HEK293 (cell line): ENCODE measurements around the gene NDST1.
A peak's percentile ranks its signal among the peaks of the same experiment; 100 is the strongest.

Experiments used
- CTCF ChIA-PET: fragments of 350-600 bp; formaldehyde crosslinking; extraction: SDS; loops from one replicate; lab custom pipeline; 2021; ENCODE audit warnings: antibody characterized with exemption; lab: Yijun Ruan, JAX
- POLR2A ChIA-PET: fragments of 300-600 bp; formaldehyde crosslinking; extraction: SDS; loops from one replicate; lab custom pipeline; 2020; ENCODE audit warnings: antibody characterized with exemption, inconsistent platforms; lab: Yijun Ruan, JAX
- H3K27ac ChIP-seq: fragments of 200-500 bp; sonication (Bioruptor generic); 2 replicates; pipeline ENCODE4 v1.5.1; 2014; ENCODE audit warnings: low read depth, low read length, control low read depth, inconsistent platforms; ENCODE audit errors: extremely low read depth
- H3K36me3 ChIP-seq, 2 experiments: fragments of 200-500 bp in 1 of 2; sonication (Bioruptor generic) in 1 of 2; 1 replicate in 1 of 2; 2 replicates in 1 of 2; pipeline ENCODE4 v1.5.1; 2014 to 2017; ENCODE audit warnings: inconsistent platforms in 2 of 2, low read length in 2 of 2; ENCODE audit not compliant: control insufficient read depth in 2 of 2, insufficient read depth in 1 of 2
- H3K4me1 ChIP-seq: fragments of 200-500 bp; sonication (Bioruptor generic); 2 replicates; pipeline ENCODE4 v1.5.1; 2014; ENCODE audit warnings: mild to moderate bottlenecking, low read length, inconsistent platforms; ENCODE audit not compliant: control insufficient read depth, insufficient read depth
- H3K4me3 ChIP-seq: 2 replicates; pipeline ENCODE4 v1.5.1; 2011; ENCODE audit warnings: low read depth, mild to moderate bottlenecking, control low read depth, low read length, moderate library complexity
- H3K9me3 ChIP-seq: fragments of 200-500 bp; sonication (Bioruptor generic); 2 replicates; pipeline ENCODE4 v1.5.1; 2014; ENCODE audit warnings: low read depth, low read length, inconsistent platforms; ENCODE audit not compliant: control insufficient read depth, insufficient read depth
- HOXA7 ChIP-seq: sonication (generic); formaldehyde crosslinking; IDR thresholded peaks from 2 replicates; pipeline ENCODE4 v1.8.1; 2022; ENCODE audit warnings: missing genetic modification reagents, borderline replicate concordance
- KLF1 ChIP-seq: fragments of 450-650 bp; formaldehyde crosslinking; IDR thresholded peaks from 2 replicates; pipeline ENCODE4 v1.5.1; 2016; ENCODE audit warnings: missing biosample characterization, missing genetic modification characterization
- OSR2 ChIP-seq: fragments of 450-650 bp; formaldehyde crosslinking; IDR thresholded peaks from 2 replicates; pipeline ENCODE4 v1.5.1; 2016; ENCODE audit warnings: missing biosample characterization, missing genetic modification characterization
- PRDM10 ChIP-seq: fragments of 450-650 bp; formaldehyde crosslinking; IDR thresholded peaks from 2 replicates; pipeline ENCODE4 v1.5.1; 2016; ENCODE audit warnings: missing biosample characterization, missing genetic modification characterization
- TCF7L2 ChIP-seq: IDR thresholded peaks from 2 replicates; pipeline ENCODE4 v1.6.1; 2011; ENCODE audit warnings: low read depth, mild to moderate bottlenecking, inconsistent platforms, low read length, moderate library complexity, borderline replicate concordance
- ZBTB10 ChIP-seq: fragments of 450-650 bp; formaldehyde crosslinking; IDR thresholded peaks from 2 replicates; pipeline ENCODE4 v1.5.1; 2016; ENCODE audit warnings: missing biosample characterization, missing genetic modification characterization
- ZBTB49 ChIP-seq: fragments of 450-650 bp; formaldehyde crosslinking; IDR thresholded peaks from 2 replicates; pipeline ENCODE4 v1.5.1; 2016; ENCODE audit warnings: missing biosample characterization, missing genetic modification characterization, low read depth
- ZIC2 ChIP-seq: fragments of 450-650 bp; formaldehyde crosslinking; IDR thresholded peaks from 2 replicates; pipeline ENCODE4 v1.5.1; 2016; ENCODE audit warnings: missing biosample characterization, missing genetic modification characterization
- ZNF121 ChIP-seq: fragments of 450-650 bp; formaldehyde crosslinking; IDR thresholded peaks from 2 replicates; pipeline ENCODE4 v1.5.1; 2016; ENCODE audit warnings: missing biosample characterization, missing genetic modification characterization
- ZNF155 ChIP-seq: fragments of 450-650 bp; formaldehyde crosslinking; IDR thresholded peaks from 2 replicates; pipeline ENCODE4 v1.5.1; 2016; ENCODE audit warnings: missing biosample characterization, missing genetic modification characterization
- ZNF169 ChIP-seq: fragments of 450-650 bp; formaldehyde crosslinking; IDR thresholded peaks from 2 replicates; pipeline ENCODE4 v1.5.1; 2016; ENCODE audit warnings: missing biosample characterization, missing genetic modification characterization
- ZNF175 ChIP-seq: fragments of 450-650 bp; formaldehyde crosslinking; IDR thresholded peaks from 2 replicates; pipeline ENCODE4 v1.5.1; 2016; ENCODE audit warnings: missing biosample characterization, missing genetic modification characterization
- ZNF18 ChIP-seq: fragments of 450-650 bp; formaldehyde crosslinking; IDR thresholded peaks from 2 replicates; pipeline ENCODE4 v1.5.1; 2016; ENCODE audit warnings: missing biosample characterization, missing genetic modification characterization
- ZNF223 ChIP-seq: fragments of 450-650 bp; formaldehyde crosslinking; IDR thresholded peaks from 2 replicates; pipeline ENCODE4 v1.5.1; 2016; ENCODE audit warnings: missing biosample characterization, missing genetic modification characterization
- ZNF354C ChIP-seq: fragments of 450-650 bp; formaldehyde crosslinking; IDR thresholded peaks from 2 replicates; pipeline ENCODE4 v1.5.1; 2016; ENCODE audit warnings: missing biosample characterization, missing genetic modification characterization, low read depth, borderline replicate concordance
- ZNF362 ChIP-seq: fragments of 450-650 bp; formaldehyde crosslinking; IDR thresholded peaks from 2 replicates; pipeline ENCODE4 v1.5.1; 2016; ENCODE audit warnings: missing biosample characterization, missing genetic modification characterization
- ZNF37A ChIP-seq: fragments of 450-650 bp; IDR thresholded peaks from 2 replicates; pipeline ENCODE4 v1.5.1; 2018; ENCODE audit warnings: missing biosample characterization, missing genetic modification characterization
- ZNF48 ChIP-seq: fragments of 450-650 bp; formaldehyde crosslinking; IDR thresholded peaks from 2 replicates; pipeline ENCODE4 v1.5.1; 2016; ENCODE audit warnings: missing biosample characterization, missing genetic modification characterization
- ZNF558 ChIP-seq: fragments of 450-650 bp; formaldehyde crosslinking; IDR thresholded peaks from 2 replicates; pipeline ENCODE4 v1.5.1; 2016; ENCODE audit warnings: missing biosample characterization, missing genetic modification characterization
- ZNF600 ChIP-seq: fragments of 450-650 bp; formaldehyde crosslinking; IDR thresholded peaks from 2 replicates; pipeline ENCODE4 v1.5.1; 2016; ENCODE audit warnings: missing biosample characterization, missing genetic modification characterization
- ZNF610 ChIP-seq: fragments of 450-650 bp; formaldehyde crosslinking; IDR thresholded peaks from 2 replicates; pipeline ENCODE4 v1.5.1; 2016; ENCODE audit warnings: missing biosample characterization, missing genetic modification characterization, borderline replicate concordance
- ZNF692 ChIP-seq: fragments of 450-650 bp; formaldehyde crosslinking; IDR thresholded peaks from 2 replicates; pipeline ENCODE4 v1.5.1; 2016; ENCODE audit warnings: missing biosample characterization, missing genetic modification characterization
- ZSCAN30 ChIP-seq: fragments of 450-650 bp; IDR thresholded peaks from 2 replicates; pipeline ENCODE4 v1.5.1; 2018; ENCODE audit warnings: missing biosample characterization, mild to moderate bottlenecking, missing genetic modification characterization, moderate library complexity
- ZXDB ChIP-seq: fragments of 450-650 bp; formaldehyde crosslinking; IDR thresholded peaks from 2 replicates; pipeline ENCODE4 v1.5.1; 2016; ENCODE audit warnings: missing biosample characterization, missing genetic modification characterization

Gene NDST1

GRCh38 chr5:150517272-150518152 is 9.6 kb downstream of the NDST1 start:
- Histone ChIP-seq H3K9me3 (no peaks in the 10 kb centered on the region), H3K4me1 (peaks cover 22% of the 10 kb centered on the region), H3K36me3 (peaks cover 3 to 18% of the 10 kb centered on the region in 2 experiments; a peak in 2 of 3 replicates), H3K4me3 (no peak overlapping the region), H3K27ac (no peak overlapping the region)
- POLR2A ChIA-PET, result interaction anchor here (1.2 to 1.7 kb wide), 3 partner anchors 11 to 67 kb away, joined by 3 to 9 read pairs (median 4); no protein-coding TSS in a partner anchor
- CTCF ChIA-PET, result interaction anchor here (0.6 to 2.0 kb wide), 6 partner anchors 16 to 180 kb away, joined by 3 to 6 read pairs (median 4); no protein-coding TSS in a partner anchor
- TF ChIP-seq PRDM10 (tag by site-specific recombination), result peak; percentile 56
- TF ChIP-seq TCF7L2, result no peak
- TF ChIP-seq ZNF169 (tag by site-specific recombination), result no peak
- TF ChIP-seq ZNF175 (tag by site-specific recombination), result no peak
- peak; percentile 72 for TF ChIP-seq ZNF121 (tag by site-specific recombination)
- TF ChIP-seq ZNF18 (tag by site-specific recombination), result no peak
- no peak for TF ChIP-seq ZNF48 (tag by site-specific recombination)
- TF ChIP-seq ZXDB (tag by site-specific recombination), result no peak
- no peak for TF ChIP-seq ZNF362 (tag by site-specific recombination)
- TF ChIP-seq ZNF354C, result no peak
- peak; percentile 22; the same call in 1 of the 2 replicates for TF ChIP-seq ZIC2
- TF ChIP-seq ZBTB10 (tag by site-specific recombination), result no peak
- no peak for TF ChIP-seq ZNF692 (tag by site-specific recombination)
- TF ChIP-seq ZBTB49 (tag by site-specific recombination), result no peak
- peak; percentile 47; the same call in 1 of the 2 replicates for TF ChIP-seq OSR2 (tag by site-specific recombination)
- TF ChIP-seq ZNF155 (tag by site-specific recombination), result no peak
- no peak for TF ChIP-seq HOXA7 (CRISPR knock-in tag)
- no peak for TF ChIP-seq ZNF558 (tag by site-specific recombination)
- TF ChIP-seq KLF1 (tag by site-specific recombination), result peak; percentile 76
- no peak for TF ChIP-seq ZNF600 (tag by site-specific recombination)
- no peak for TF ChIP-seq ZNF37A (tag by site-specific recombination)
- 0 out of 2 replicates have a peak, but pooled peaks have one; percentile 13 for TF ChIP-seq ZSCAN30 (tag by site-specific recombination)
- TF ChIP-seq ZNF610, result no peak
- TF ChIP-seq ZNF223 (tag by site-specific recombination), result no peak
